ENCODE measurements around the gene ENO3.

DNA sequence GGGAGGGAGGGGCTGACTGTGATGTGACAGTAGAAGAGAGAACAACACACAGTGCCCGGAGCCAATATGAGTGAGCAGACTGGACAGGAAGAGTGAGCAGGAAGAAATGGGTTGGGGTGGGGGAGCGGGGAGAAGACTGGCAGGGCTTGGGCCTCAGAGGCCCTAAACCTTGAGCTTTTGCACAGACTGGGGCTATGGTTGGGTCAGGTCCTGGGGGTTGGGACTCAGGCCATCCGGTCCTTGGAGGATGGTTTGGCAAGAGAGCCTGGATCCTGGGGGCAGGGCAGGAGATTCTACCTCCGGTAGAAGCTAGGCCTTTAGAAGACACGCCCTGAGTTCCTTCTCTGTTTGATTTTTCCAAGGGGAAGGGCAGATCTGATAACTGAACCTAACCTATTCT is 35.5 kb downstream of the ENO3 start:
- TF ChIP-seq, protein P1, sequence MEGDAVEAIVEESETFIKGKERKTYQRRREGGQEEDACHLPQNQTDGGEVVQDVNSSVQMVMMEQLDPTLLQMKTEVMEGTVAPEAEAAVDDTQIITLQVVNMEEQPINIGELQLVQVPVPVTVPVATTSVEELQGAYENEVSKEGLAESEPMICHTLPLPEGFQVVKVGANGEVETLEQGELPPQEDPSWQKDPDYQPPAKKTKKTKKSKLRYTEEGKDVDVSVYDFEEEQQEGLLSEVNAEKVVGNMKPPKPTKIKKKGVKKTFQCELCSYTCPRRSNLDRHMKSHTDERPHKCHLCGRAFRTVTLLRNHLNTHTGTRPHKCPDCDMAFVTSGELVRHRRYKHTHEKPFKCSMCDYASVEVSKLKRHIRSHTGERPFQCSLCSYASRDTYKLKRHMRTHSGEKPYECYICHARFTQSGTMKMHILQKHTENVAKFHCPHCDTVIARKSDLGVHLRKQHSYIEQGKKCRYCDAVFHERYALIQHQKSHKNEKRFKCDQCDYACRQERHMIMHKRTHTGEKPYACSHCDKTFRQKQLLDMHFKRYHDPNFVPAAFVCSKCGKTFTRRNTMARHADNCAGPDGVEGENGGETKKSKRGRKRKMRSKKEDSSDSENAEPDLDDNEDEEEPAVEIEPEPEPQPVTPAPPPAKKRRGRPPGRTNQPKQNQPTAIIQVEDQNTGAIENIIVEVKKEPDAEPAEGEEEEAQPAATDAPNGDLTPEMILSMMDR (conservative IDR thresholded peaks at IDR 0.05), result no peak
- no peak for TF ChIP-seq EZH2 (IDR thresholded peaks at IDR 0.05; ENCODE audit: low read depth)

Data from PC-9 (cell line).